Natural killer cell (primary cell): Measurements from ENCODE around the gene RYR1. TPM values are rescaled to one million over a fixed set of nuclear protein-coding genes. Genes with fewer than 3 reads are reported as not detected.
"Not testable (repeated sequence)": the region's sequence is repeated elsewhere in the genome, so short reads cannot be mapped to it uniquely, and the experiment has no call there.

Experiments
- ATAC-seq, 3 donors: fragments of 150-1000 bp in 2 of 3; fragments of 200-7000 bp in 1 of 3; cut with Tn5 transposase; 1 replicate in 1 of 3; 2 replicates in 2 of 3; pipeline ENCODE4 v1.10.0; 2021; ENCODE audit warnings: mild to moderate bottlenecking in 2 of 3, moderate library complexity in 2 of 3
- DNase-seq, 2 donors: peaks; one replicate each; pipeline versions ENCODE4 v3.0.0 to v3.0.0-alpha.2; 2013 to 2021; ENCODE audit warnings: mixed read lengths in 1 of 2
- H3K27ac ChIP-seq: one replicate; pipeline ENCODE4 v1.5.1; 2013; ENCODE audit warnings: mild to moderate bottlenecking, low read length
- H3K27me3 ChIP-seq: one replicate; pipeline ENCODE4 v1.6.1; 2013; ENCODE audit warnings: low read length; ENCODE audit not compliant: control insufficient read depth, insufficient read depth
- H3K36me3 ChIP-seq: one replicate; pipeline ENCODE4 v1.6.1; 2013; ENCODE audit warnings: low read length; ENCODE audit not compliant: control insufficient read depth, insufficient read depth
- H3K4me1 ChIP-seq: one replicate; pipeline ENCODE4 v1.6.1; 2013; ENCODE audit warnings: low read length; ENCODE audit not compliant: control insufficient read depth, insufficient read depth
- H3K4me3 ChIP-seq: one replicate; pipeline ENCODE4 v1.5.1; 2013; ENCODE audit warnings: low read length
- H3K9me3 ChIP-seq: one replicate; pipeline ENCODE4 v1.6.1; 2013; ENCODE audit warnings: low read length; ENCODE audit not compliant: control insufficient read depth, insufficient read depth
- H3K27ac Mint-ChIP-seq, 2 donors: one replicate each; pipeline ENCODE4 v1.8.0; 2022; ENCODE audit warnings: mild to moderate bottlenecking in 2 of 2, mixed read lengths in 2 of 2, moderate library complexity in 1 of 2
- H3K27me3 Mint-ChIP-seq, 2 donors: one replicate each; pipeline ENCODE4 v1.8.0; 2022; ENCODE audit warnings: low read depth in 2 of 2, mixed read lengths in 2 of 2
- H3K36me3 Mint-ChIP-seq: one replicate; pipeline ENCODE4 v1.8.0; 2022; ENCODE audit warnings: mixed read lengths
- H3K4me1 Mint-ChIP-seq, 2 donors: one replicate each; pipeline ENCODE4 v1.8.0; 2022; ENCODE audit warnings: mixed read lengths in 2 of 2
- H3K4me3 Mint-ChIP-seq: one replicate; pipeline ENCODE4 v1.8.0; 2022; ENCODE audit warnings: mild to moderate bottlenecking, moderate library complexity, mixed read lengths
- H3K9me3 Mint-ChIP-seq, 2 donors: one replicate each; pipeline ENCODE4 v1.8.0; 2022; ENCODE audit warnings: mixed read lengths in 2 of 2
- CTCF ChIP-seq: fragments of 200-600 bp; IDR thresholded peaks from one replicate; pipeline ENCODE4 v1.8.0; 2022; ENCODE audit warnings: antibody characterized with exemption
- WGBS: methylation state at CpG from one replicate; pipeline ENCODE4 v1.1.7; 2013; ENCODE audit warnings: missing lambda C conversion rate; ENCODE audit not compliant: insufficient coverage; 5-methylcytosine and 5-hydroxymethylcytosine counted together
- intact Hi-C: fragments of 100-400 bp; cut with micrococcal nuclease; formaldehyde crosslinking; loops from one replicate; pipeline ENCODE4 v1.14.2; 2022
- total RNA-seq, 4 donors: library from RNA; stranded (reverse); fragments of 120-200 nt in 1 of 4; gene quantifications; one replicate each; pipeline versions ENCODE4 v1.2.3 to v1.2.4, GENCODE V29; 2013 to 2022

Gene RYR1
- total RNA-seq, 3 donors from 2014 or later (not counting 1 experiment from before 2014, with no cell fraction given) = 0.05 to 1.0 (median 0.65) TPM

DNA sequence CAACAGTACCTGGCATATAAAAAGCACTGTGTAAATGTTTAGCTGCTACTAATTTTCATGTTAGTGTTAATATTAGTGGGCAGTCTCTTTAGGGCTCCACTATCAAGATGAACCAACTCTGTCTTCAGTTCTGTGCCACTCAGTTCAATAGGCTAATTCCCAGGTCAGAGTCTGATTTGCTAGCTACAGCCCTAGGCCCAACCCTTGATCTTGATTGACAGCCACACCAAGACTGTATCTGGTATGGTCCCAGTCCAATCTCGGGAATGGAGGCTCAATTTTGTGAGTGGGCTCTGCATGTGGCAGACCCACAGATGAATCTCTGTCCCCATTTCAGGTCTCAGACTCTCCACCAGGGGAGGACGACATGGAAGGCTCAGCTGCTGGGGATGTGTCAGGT, 138.2 kb downstream of the RYR1 start:
- Histone ChIP-seq H3K4me3 (no peak overlapping the region), H3K27ac (no peak overlapping the region), H3K9me3 (no peaks in the 10 kb centered on the region), H3K27me3 (no peaks in the 10 kb centered on the region), H3K36me3 (no peaks in the 10 kb centered on the region), H3K4me1 (no peaks in the 10 kb centered on the region)
- DNase-seq = no peak
- no peak for TF ChIP-seq CTCF
- H3K9me3 Mint-ChIP-seq = no peaks in the 10 kb centered on the region
- H3K4me1 Mint-ChIP-seq = peaks cover 0 to 4% of the 10 kb centered on the region in 2 donors
- ATAC-seq = no peak
- 86% methylated on average over 2 of the region's 2 CpGs for WGBS
- no peaks in the 10 kb centered on the region for H3K36me3 Mint-ChIP-seq
- intact Hi-C loops = no loop called here
- H3K27ac Mint-ChIP-seq = no peak overlapping the region
- H3K4me3 Mint-ChIP-seq = no peak overlapping the region
- peaks cover 7 to 8% of the 10 kb centered on the region in 2 donors for H3K27me3 Mint-ChIP-seq

- no peak for DNase-seq
- H3K36me3 Mint-ChIP-seq = no peaks in the 10 kb centered on the region
- intact Hi-C loops = no loop called here
- H3K27me3 ChIP-seq = no peaks in the 10 kb centered on the region
- H3K27me3 Mint-ChIP-seq = no peaks in the 10 kb centered on the region
- no peak for TF ChIP-seq CTCF
- no peaks in the 10 kb centered on the region for H3K9me3 Mint-ChIP-seq
- no peaks in the 10 kb centered on the region for H3K36me3 ChIP-seq
- H3K4me1 Mint-ChIP-seq = peaks cover 0 to 5% of the 10 kb centered on the region in 2 donors
- no peak overlapping the region for H3K4me3 Mint-ChIP-seq
- peaks cover 14% of the 10 kb centered on the region for H3K4me1 ChIP-seq
- WGBS = 94% methylated on average over 10 of the region's 11 CpGs
- H3K9me3 ChIP-seq = no peaks in the 10 kb centered on the region
- no peak overlapping the region for H3K4me3 ChIP-seq
- ATAC-seq = no peak
- no peak overlapping the region for H3K27ac ChIP-seq
- no peak overlapping the region for H3K27ac Mint-ChIP-seq
These were observed 144.3 kb downstream of the RYR1 start for GRCh38 chr19:38577826-38578225.

- H3K27ac Mint-ChIP-seq, H3K9me3 ChIP-seq, H3K27me3 Mint-ChIP-seq, H3K4me3 ChIP-seq, ATAC-seq, H3K36me3 Mint-ChIP-seq, H3K27ac ChIP-seq, H3K27me3 ChIP-seq, H3K36me3 ChIP-seq, H3K4me3 Mint-ChIP-seq, H3K9me3 Mint-ChIP-seq, intact Hi-C loops: not testable (repeated sequence)
- 70% methylated on average over 5 of the region's 6 CpGs for whole genome bisulfite sequencing
- H3K4me1 ChIP-seq = peaks cover 24% of the 10 kb centered on the region
- peak in 1 of 2 donors; percentile 49 for DNase-seq
- H3K4me1 Mint-ChIP-seq = peaks cover 6 to 11% of the 10 kb centered on the region in 2 donors
These were observed 145.8 kb downstream of the RYR1 start for GRCh38 chr19:38579304-38579703.

DNA sequence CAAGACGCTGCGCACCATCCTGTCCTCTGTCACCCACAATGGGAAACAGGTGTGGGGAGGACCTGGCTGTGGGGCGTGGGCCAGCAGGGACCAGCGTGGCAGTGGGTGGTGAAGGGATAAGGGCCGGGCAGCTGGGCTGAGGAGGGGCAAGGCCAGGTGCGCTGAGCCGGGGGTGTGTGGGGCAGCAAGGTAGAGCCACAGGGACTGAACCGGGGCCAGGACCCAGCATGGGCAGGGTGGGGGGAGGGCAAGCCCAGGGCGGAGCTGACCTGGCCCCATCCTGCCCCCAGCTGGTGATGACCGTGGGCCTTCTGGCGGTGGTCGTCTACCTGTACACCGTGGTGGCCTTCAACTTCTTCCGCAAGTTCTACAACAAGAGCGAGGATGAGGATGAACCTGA, 146.6 kb downstream of the RYR1 start:
- TF ChIP-seq CTCF = no peak
- H3K36me3 ChIP-seq = no peaks in the 10 kb centered on the region
- no peaks in the 10 kb centered on the region for H3K27me3 Mint-ChIP-seq
- no peak overlapping the region for H3K4me3 ChIP-seq
- ATAC-seq (no peak), DNase-seq (no peak)
- no peaks in the 10 kb centered on the region for H3K36me3 Mint-ChIP-seq
- H3K9me3 Mint-ChIP-seq = no peaks in the 10 kb centered on the region
- intact Hi-C loops = no loop called here
- 96% methylated on average over 15 of the region's 15 CpGs for WGBS
- H3K9me3 ChIP-seq = no peaks in the 10 kb centered on the region
- peaks cover 24% of the 10 kb centered on the region for H3K4me1 ChIP-seq
- H3K4me1 Mint-ChIP-seq = peaks cover 6 to 11% of the 10 kb centered on the region in 2 donors
- no peak overlapping the region for H3K27ac ChIP-seq
- H3K27me3 ChIP-seq = no peaks in the 10 kb centered on the region
- no peak overlapping the region for H3K27ac Mint-ChIP-seq
- no peak overlapping the region for H3K4me3 Mint-ChIP-seq
